ENCODE data around the gene CDC42EP4.
"Not testable (repeated sequence)": the region's sequence is repeated elsewhere in the genome, so short reads cannot be mapped to it uniquely, and the experiment has no call there.

CDC42EP4 gene

GRCh38 chr17:73342541-73343167 is 30.9 kb upstream of the CDC42EP4 start:
- no peak for DNase-seq

GRCh38 chr17:73342050-73342522 is 30.3 kb upstream of the CDC42EP4 start:
- no peak for DNase-seq

GRCh38 chr17:73341350-73342049 is 29.7 kb upstream of the CDC42EP4 start:
- no peak for DNase-seq

GRCh38 chr17:73340093-73340596 is 28.3 kb upstream of the CDC42EP4 start:
- DNase-seq, result peak in 1 of 2 experiments; percentile 6

GRCh38 chr17:73338566-73339197 is 26.9 kb upstream of the CDC42EP4 start:
- no peak for DNase-seq

- DNase-seq, result no peak
Measured at GRCh38 chr17:73338050-73338521, 26.3 kb upstream of the CDC42EP4 start.

GRCh38 chr17:73337330-73337710 is 25.5 kb upstream of the CDC42EP4 start:
- no peak for DNase-seq

GRCh38 chr17:73336408-73337329 is 24.9 kb upstream of the CDC42EP4 start:
- DNase-seq, result no peak

GRCh38 chr17:73335591-73336407 is 24.0 kb upstream of the CDC42EP4 start:
- DNase-seq, result no peak

- peak in 1 of 2 experiments; percentile 10 for DNase-seq
Measured at GRCh38 chr17:73334771-73335513, 23.1 kb upstream of the CDC42EP4 start.

GRCh38 chr17:73333445-73333844 is 21.6 kb upstream of the CDC42EP4 start:
- DNase-seq, result not testable (repeated sequence)

GRCh38 chr17:73331060-73331459 is 19.3 kb upstream of the CDC42EP4 start:
- no peak for DNase-seq

GRCh38 chr17:73327676-73328075 is 15.9 kb upstream of the CDC42EP4 start:
- DNase-seq, result no peak

GRCh38 chr17:73325527-73325842 is 13.7 kb upstream of the CDC42EP4 start:
- DNase-seq, result no peak

- DNase-seq, result no peak
Measured at GRCh38 chr17:73324711-73325526, 13.1 kb upstream of the CDC42EP4 start.

- DNase-seq, result no peak
Measured at GRCh38 chr17:73324160-73324475, 12.3 kb upstream of the CDC42EP4 start.

GRCh38 chr17:73323409-73324159 is 11.8 kb upstream of the CDC42EP4 start:
- no peak for DNase-seq

- DNase-seq, result no peak
Measured at GRCh38 chr17:73320601-73321264, 8.9 kb upstream of the CDC42EP4 start.

- DNase-seq, result no peak
Measured at GRCh38 chr17:73319766-73320165, 8.0 kb upstream of the CDC42EP4 start.
